ENCODE measurements around the gene SMAD3. TPM values are rescaled to one million over a fixed set of nuclear protein-coding genes. Genes with fewer than 3 reads are reported as not detected.
A peak's percentile ranks its signal among the peaks of the same experiment; 100 is the strongest.

SMAD3 gene
- polyA plus RNA-seq, 2 donors = 24.8 to 51.5 TPM

- Histone ChIP-seq H3K36me3 (ENCODE audit: control insufficient read depth in 2 of 2, insufficient read depth in 2 of 2, low read length in 1 of 2) (peaks cover 14 to 58% of the 10 kb centered on the region in 2 donors), H3K4me3 (ENCODE audit: low read depth in 1 of 2, low read length in 2 of 2) (no peak overlapping the region), H3K27me3 (ENCODE audit: control insufficient read depth in 1 of 2, insufficient read depth in 2 of 2, low read length in 2 of 2) (no peaks in the 10 kb centered on the region), H3K4me1 (ENCODE audit: control insufficient read depth in 2 of 2, insufficient read depth in 2 of 2, low read length in 1 of 2) (peaks cover 3 to 22% of the 10 kb centered on the region in 2 donors), H3K9me3 (ENCODE audit: control insufficient read depth in 2 of 2, insufficient read depth in 1 of 2, low read depth in 1 of 2, low read length in 1 of 2) (peaks cover 0 to 2% of the 10 kb centered on the region in 2 donors), H3K27ac (ENCODE audit: low read depth in 2 of 2, low read length in 1 of 2) (peak overlapping the region; percentile 28 to 64)
- 65 to 70% methylated on average over 9 of the region's 9 CpGs for WGBS, 2 donors
Measured at GRCh38 chr15:67185621-67186225, 120.3 kb downstream of the SMAD3 start.

- H3K27ac ChIP-seq (ENCODE audit: low read depth in 2 of 2, low read length in 1 of 2) = peak overlapping the region in 1 of 2 donors; percentile 64
- peaks cover 0 to 2% of the 10 kb centered on the region in 2 donors for H3K9me3 ChIP-seq (ENCODE audit: control insufficient read depth in 2 of 2, insufficient read depth in 1 of 2, low read depth in 1 of 2, low read length in 1 of 2)
- H3K4me3 ChIP-seq (ENCODE audit: low read depth in 1 of 2, low read length in 2 of 2) = no peak overlapping the region
- H3K27me3 ChIP-seq (ENCODE audit: control insufficient read depth in 1 of 2, insufficient read depth in 2 of 2, low read length in 2 of 2) = no peaks in the 10 kb centered on the region
- H3K4me1 ChIP-seq (ENCODE audit: control insufficient read depth in 2 of 2, insufficient read depth in 2 of 2, low read length in 1 of 2) = peaks cover 3 to 22% of the 10 kb centered on the region in 2 donors
- peaks cover 14 to 55% of the 10 kb centered on the region in 2 donors for H3K36me3 ChIP-seq (ENCODE audit: control insufficient read depth in 2 of 2, insufficient read depth in 2 of 2, low read length in 1 of 2)
- WGBS, 2 donors = 35 to 46% methylated on average over 6 of the region's 6 CpGs
Measured at GRCh38 chr15:67186226-67186649, 120.8 kb downstream of the SMAD3 start.

GRCh38 chr15:67186688-67187087 is 121.3 kb downstream of the SMAD3 start:
- 67 to 74% methylated on average over 4 of the region's 4 CpGs for WGBS, 2 donors
- peaks cover 14 to 55% of the 10 kb centered on the region in 2 donors for H3K36me3 ChIP-seq (ENCODE audit: control insufficient read depth in 2 of 2, insufficient read depth in 2 of 2, low read length in 1 of 2)
- peaks cover 3 to 22% of the 10 kb centered on the region in 2 donors for H3K4me1 ChIP-seq (ENCODE audit: control insufficient read depth in 2 of 2, insufficient read depth in 2 of 2, low read length in 1 of 2)
- peaks cover 0 to 2% of the 10 kb centered on the region in 2 donors for H3K9me3 ChIP-seq (ENCODE audit: control insufficient read depth in 2 of 2, insufficient read depth in 1 of 2, low read depth in 1 of 2, low read length in 1 of 2)
- no peaks in the 10 kb centered on the region for H3K27me3 ChIP-seq (ENCODE audit: control insufficient read depth in 1 of 2, insufficient read depth in 2 of 2, low read length in 2 of 2)
- no peak overlapping the region for H3K4me3 ChIP-seq (ENCODE audit: low read depth in 1 of 2, low read length in 2 of 2)
- H3K27ac ChIP-seq (ENCODE audit: low read depth in 2 of 2, low read length in 1 of 2) = peak overlapping the region; percentile 24 to 40

- Histone ChIP-seq H3K4me1 (ENCODE audit: control insufficient read depth in 2 of 2, insufficient read depth in 2 of 2, low read length in 1 of 2) (peaks cover 3 to 22% of the 10 kb centered on the region in 2 donors), H3K4me3 (ENCODE audit: low read depth in 1 of 2, low read length in 2 of 2) (no peak overlapping the region), H3K9me3 (ENCODE audit: control insufficient read depth in 2 of 2, insufficient read depth in 1 of 2, low read depth in 1 of 2, low read length in 1 of 2) (peaks cover 0 to 2% of the 10 kb centered on the region in 2 donors), H3K27ac (ENCODE audit: low read depth in 2 of 2, low read length in 1 of 2) (peak overlapping the region in 1 of 2 donors; percentile 13), H3K27me3 (ENCODE audit: control insufficient read depth in 1 of 2, insufficient read depth in 2 of 2, low read length in 2 of 2) (no peaks in the 10 kb centered on the region), H3K36me3 (ENCODE audit: control insufficient read depth in 2 of 2, insufficient read depth in 2 of 2, low read length in 1 of 2) (peaks cover 14 to 59% of the 10 kb centered on the region in 2 donors)
- WGBS, 2 donors = 85 to 88% methylated on average over 12 of the region's 12 CpGs
Measured at GRCh38 chr15:67187351-67187854, 122.0 kb downstream of the SMAD3 start.

GRCh38 chr15:67188551-67189218 is 123.3 kb downstream of the SMAD3 start:
- Histone ChIP-seq H3K9me3 (ENCODE audit: control insufficient read depth in 2 of 2, insufficient read depth in 1 of 2, low read depth in 1 of 2, low read length in 1 of 2) (peaks cover 0 to 2% of the 10 kb centered on the region in 2 donors), H3K4me1 (ENCODE audit: control insufficient read depth in 2 of 2, insufficient read depth in 2 of 2, low read length in 1 of 2) (peaks cover 3 to 23% of the 10 kb centered on the region in 2 donors), H3K4me3 (ENCODE audit: low read depth in 1 of 2, low read length in 2 of 2) (no peak overlapping the region), H3K36me3 (ENCODE audit: control insufficient read depth in 2 of 2, insufficient read depth in 2 of 2, low read length in 1 of 2) (peaks cover 14 to 59% of the 10 kb centered on the region in 2 donors), H3K27ac (ENCODE audit: low read depth in 2 of 2, low read length in 1 of 2) (peak overlapping the region; percentile 36 to 85), H3K27me3 (ENCODE audit: control insufficient read depth in 1 of 2, insufficient read depth in 2 of 2, low read length in 2 of 2) (no peaks in the 10 kb centered on the region)
- 71 to 72% methylated on average over 8 of the region's 8 CpGs for WGBS, 2 donors

- H3K36me3 ChIP-seq (ENCODE audit: control insufficient read depth in 2 of 2, insufficient read depth in 2 of 2, low read length in 1 of 2) = peaks cover 14 to 60% of the 10 kb centered on the region in 2 donors
- peaks cover 0 to 2% of the 10 kb centered on the region in 2 donors for H3K9me3 ChIP-seq (ENCODE audit: control insufficient read depth in 2 of 2, insufficient read depth in 1 of 2, low read depth in 1 of 2, low read length in 1 of 2)
- no peaks in the 10 kb centered on the region for H3K27me3 ChIP-seq (ENCODE audit: control insufficient read depth in 1 of 2, insufficient read depth in 2 of 2, low read length in 2 of 2)
- WGBS, 2 donors = 79 to 82% methylated on average over 26 of the region's 26 CpGs
- peak overlapping the region; percentile 36 to 85 for H3K27ac ChIP-seq (ENCODE audit: low read depth in 2 of 2, low read length in 1 of 2)
- H3K4me3 ChIP-seq (ENCODE audit: low read depth in 1 of 2, low read length in 2 of 2) = no peak overlapping the region
- peaks cover 3 to 23% of the 10 kb centered on the region in 2 donors for H3K4me1 ChIP-seq (ENCODE audit: control insufficient read depth in 2 of 2, insufficient read depth in 2 of 2, low read length in 1 of 2)
Measured at GRCh38 chr15:67189326-67190051, 124.1 kb downstream of the SMAD3 start.

- WGBS, 2 donors = 77 to 86% methylated on average over 2 of the region's 2 CpGs
- H3K36me3 ChIP-seq (ENCODE audit: control insufficient read depth in 2 of 2, insufficient read depth in 2 of 2, low read length in 1 of 2) = peaks cover 14 to 53% of the 10 kb centered on the region in 2 donors
- peak overlapping the region; percentile 27 to 56 for H3K27ac ChIP-seq (ENCODE audit: low read depth in 2 of 2, low read length in 1 of 2)
- H3K27me3 ChIP-seq (ENCODE audit: control insufficient read depth in 1 of 2, insufficient read depth in 2 of 2, low read length in 2 of 2) = no peaks in the 10 kb centered on the region
- H3K9me3 ChIP-seq (ENCODE audit: control insufficient read depth in 2 of 2, insufficient read depth in 1 of 2, low read depth in 1 of 2, low read length in 1 of 2) = peaks cover 0 to 2% of the 10 kb centered on the region in 2 donors
- peaks cover 3 to 16% of the 10 kb centered on the region in 2 donors for H3K4me1 ChIP-seq (ENCODE audit: control insufficient read depth in 2 of 2, insufficient read depth in 2 of 2, low read length in 1 of 2)
- no peak overlapping the region for H3K4me3 ChIP-seq (ENCODE audit: low read depth in 1 of 2, low read length in 2 of 2)
Measured at GRCh38 chr15:67190326-67190725, 124.9 kb downstream of the SMAD3 start.

GRCh38 chr15:67190813-67191212 is 125.4 kb downstream of the SMAD3 start:
- Histone ChIP-seq H3K36me3 (ENCODE audit: control insufficient read depth in 2 of 2, insufficient read depth in 2 of 2, low read length in 1 of 2) (peaks cover 14 to 49% of the 10 kb centered on the region in 2 donors), H3K4me3 (ENCODE audit: low read depth in 1 of 2, low read length in 2 of 2) (no peak overlapping the region), H3K27ac (ENCODE audit: low read depth in 2 of 2, low read length in 1 of 2) (peak overlapping the region in 1 of 2 donors; percentile 27), H3K9me3 (ENCODE audit: control insufficient read depth in 2 of 2, insufficient read depth in 1 of 2, low read depth in 1 of 2, low read length in 1 of 2) (peaks cover 0 to 2% of the 10 kb centered on the region in 2 donors), H3K4me1 (ENCODE audit: control insufficient read depth in 2 of 2, insufficient read depth in 2 of 2, low read length in 1 of 2) (peaks cover 3 to 14% of the 10 kb centered on the region in 2 donors), H3K27me3 (ENCODE audit: control insufficient read depth in 1 of 2, insufficient read depth in 2 of 2, low read length in 2 of 2) (no peaks in the 10 kb centered on the region)
- 89 to 91% methylated on average over 11 of the region's 11 CpGs for WGBS, 2 donors

GRCh38 chr15:67192185-67192820 is 126.9 kb downstream of the SMAD3 start:
- H3K36me3 ChIP-seq (ENCODE audit: control insufficient read depth in 2 of 2, insufficient read depth in 2 of 2, low read length in 1 of 2) = peaks cover 10 to 39% of the 10 kb centered on the region in 2 donors
- H3K4me1 ChIP-seq (ENCODE audit: control insufficient read depth in 2 of 2, insufficient read depth in 2 of 2, low read length in 1 of 2) = peaks cover 0 to 9% of the 10 kb centered on the region in 2 donors
- H3K27ac ChIP-seq (ENCODE audit: low read depth in 2 of 2, low read length in 1 of 2) = no peak overlapping the region
- peaks cover 0 to 2% of the 10 kb centered on the region in 2 donors for H3K9me3 ChIP-seq (ENCODE audit: control insufficient read depth in 2 of 2, insufficient read depth in 1 of 2, low read depth in 1 of 2, low read length in 1 of 2)
- 79 to 88% methylated on average over 5 of the region's 5 CpGs for WGBS, 2 donors
- H3K27me3 ChIP-seq (ENCODE audit: control insufficient read depth in 1 of 2, insufficient read depth in 2 of 2, low read length in 2 of 2) = no peaks in the 10 kb centered on the region
- no peak overlapping the region for H3K4me3 ChIP-seq (ENCODE audit: low read depth in 1 of 2, low read length in 2 of 2)
